HG03103 (cell line): ENCODE measurements around the gene ADAM19.
A peak's percentile ranks its signal among the peaks of the same experiment; 100 is the strongest.

ENCODE experiments used
- ATAC-seq: cut with Tn5 transposase; IDR thresholded peaks from one replicate; pipeline ENCODE4 v1.9.1; 2021; ENCODE audit warnings: low read depth; ENCODE audit not compliant: unreplicated experiment

The ADAM19 gene

GRCh38 chr5:157545610-157546310 lies 29.8 kb downstream of the ADAM19 start:
- no peak for ATAC-seq

DNA sequence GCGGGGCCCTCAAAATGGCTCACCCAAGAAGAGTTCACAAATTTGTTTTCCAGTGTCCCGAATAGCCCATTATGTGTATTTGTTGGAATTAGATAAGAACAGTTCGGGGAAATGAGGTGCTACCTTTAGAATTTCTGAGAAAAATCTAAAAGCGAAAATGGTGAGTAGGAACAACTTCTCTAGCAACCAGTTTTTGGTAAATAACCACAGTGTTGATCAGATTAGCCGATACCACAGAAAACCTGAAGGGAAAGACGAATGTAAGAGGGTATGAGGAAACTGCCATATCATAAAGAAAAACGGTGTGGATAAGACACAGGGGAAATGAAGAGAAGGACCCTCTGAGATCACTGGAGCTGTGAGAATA lies 31.0 kb downstream of the ADAM19 start:
- ATAC-seq: no peak

- ATAC-seq: no peak
Observed at GRCh38 chr5:157543825-157544622, 31.6 kb downstream of the ADAM19 start.

GRCh38 chr5:157542282-157543000 lies 33.1 kb downstream of the ADAM19 start:
- ATAC-seq: no peak

DNA sequence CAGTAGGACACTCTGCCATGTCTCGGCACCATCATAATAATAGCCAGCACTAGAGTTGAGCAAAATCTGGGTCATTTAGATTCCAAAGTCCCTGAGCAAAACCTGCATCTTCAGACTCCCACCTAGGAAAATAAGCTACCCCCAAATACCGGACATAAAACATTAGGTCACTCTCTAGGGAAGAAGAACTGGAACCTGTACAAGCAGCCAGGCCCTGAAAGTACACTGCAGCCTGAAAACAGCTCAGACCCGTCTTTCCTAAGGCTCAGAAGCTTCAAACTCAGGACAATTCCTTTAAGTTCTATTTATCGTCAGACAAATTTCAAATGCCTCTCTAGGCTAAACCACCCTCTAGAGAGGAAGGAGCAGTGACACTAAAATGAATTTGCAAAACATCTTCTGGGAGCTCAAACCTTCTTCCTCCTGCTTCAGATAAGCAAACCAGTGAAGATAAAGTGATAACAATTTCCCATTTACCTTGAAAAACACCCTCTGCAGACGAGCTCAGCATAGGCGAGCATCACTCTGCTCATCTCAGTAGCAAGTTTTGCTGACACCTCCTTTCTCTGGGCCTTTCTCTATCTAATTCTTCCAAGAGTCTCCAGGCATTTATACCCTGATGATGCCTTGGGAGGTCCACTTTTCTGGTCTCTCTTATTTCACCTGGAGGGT lies 34.0 kb downstream of the ADAM19 start:
- ATAC-seq: peak; percentile 1

GRCh38 chr5:157540707-157541446 lies 34.7 kb downstream of the ADAM19 start:
- peak; percentile 92 for ATAC-seq

GRCh38 chr5:157540124-157540523 lies 35.5 kb downstream of the ADAM19 start:
- no peak for ATAC-seq

- ATAC-seq: no peak
Observed at GRCh38 chr5:157539503-157540022, 36.0 kb downstream of the ADAM19 start.

DNA sequence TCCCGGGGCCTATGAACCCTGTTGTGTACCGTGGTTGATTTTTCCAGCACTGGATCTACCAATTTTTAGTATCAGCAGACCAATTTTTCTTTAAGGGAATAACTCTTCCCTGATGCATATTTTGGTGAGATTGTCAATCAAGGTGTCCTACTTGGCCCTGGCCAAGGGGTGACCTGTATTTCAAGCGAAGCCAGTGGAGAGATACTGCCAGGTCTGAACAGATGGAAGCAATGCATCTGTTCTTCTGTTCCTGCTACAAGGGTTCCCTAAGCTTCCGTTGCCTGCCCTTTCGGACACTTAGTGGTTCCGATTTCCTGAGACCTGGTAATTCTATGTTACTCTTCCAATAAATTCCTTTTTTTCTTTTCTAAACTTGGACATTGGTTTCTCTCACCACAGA lies 37.3 kb downstream of the ADAM19 start:
- no peak for ATAC-seq

- no peak for ATAC-seq
Observed at GRCh38 chr5:157535042-157535865, 40.3 kb downstream of the ADAM19 start.

- ATAC-seq: no peak
Observed at GRCh38 chr5:157533011-157533481, 42.5 kb downstream of the ADAM19 start.

GRCh38 chr5:157532022-157532421 lies 43.6 kb downstream of the ADAM19 start:
- ATAC-seq: no peak

GRCh38 chr5:157530226-157530972 lies 45.2 kb downstream of the ADAM19 start:
- no peak for ATAC-seq

DNA sequence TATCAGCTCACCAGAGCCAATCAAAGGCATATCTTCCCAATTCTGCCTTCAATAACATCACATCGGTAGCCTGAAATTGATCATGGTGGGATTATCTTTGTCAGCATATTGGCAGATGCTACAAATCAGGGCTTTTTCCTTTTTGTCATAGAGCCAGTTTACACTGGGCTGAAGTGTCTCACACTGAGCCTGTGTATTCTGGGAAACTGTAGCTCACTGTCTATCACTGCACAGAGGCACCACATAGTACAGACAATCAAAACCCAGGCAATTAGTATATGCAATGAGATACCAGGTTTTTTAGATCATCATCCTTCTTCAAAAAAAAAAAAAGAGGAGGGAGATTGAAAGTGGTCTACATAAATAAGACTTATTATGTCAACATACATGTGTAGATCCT lies 46.6 kb downstream of the ADAM19 start:
- no peak for ATAC-seq

DNA sequence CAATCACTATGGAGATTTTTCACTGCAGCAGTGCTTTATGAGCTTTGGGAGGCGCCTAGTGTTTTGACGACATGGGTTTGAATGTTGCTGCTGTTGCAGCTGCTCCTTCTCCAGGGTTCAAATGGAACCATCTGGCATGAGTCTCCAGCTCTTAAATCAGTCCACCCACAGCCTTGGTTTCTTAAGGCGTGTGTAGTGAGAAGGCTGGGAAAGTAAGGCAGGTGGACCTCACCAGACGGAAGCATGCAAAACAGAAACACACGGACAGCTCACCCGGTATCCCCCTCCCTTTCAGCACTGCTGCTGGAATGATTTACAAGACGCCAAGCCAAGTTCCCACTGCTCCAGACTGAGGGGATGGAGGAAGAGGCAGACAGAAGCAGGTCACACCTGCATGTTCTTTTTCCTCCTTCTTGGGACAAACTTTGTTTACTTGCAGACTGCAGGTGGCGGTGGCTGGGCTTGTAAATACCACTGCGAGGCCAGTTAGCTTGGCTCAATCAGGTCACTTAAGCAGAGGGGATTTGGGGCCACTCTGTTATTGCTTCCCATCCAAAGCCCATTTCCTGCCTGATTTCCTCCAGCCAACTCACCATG lies 47.4 kb downstream of the ADAM19 start:
- ATAC-seq: no peak

- ATAC-seq: no peak
Observed at GRCh38 chr5:157524887-157525286, 50.7 kb downstream of the ADAM19 start.

DNA sequence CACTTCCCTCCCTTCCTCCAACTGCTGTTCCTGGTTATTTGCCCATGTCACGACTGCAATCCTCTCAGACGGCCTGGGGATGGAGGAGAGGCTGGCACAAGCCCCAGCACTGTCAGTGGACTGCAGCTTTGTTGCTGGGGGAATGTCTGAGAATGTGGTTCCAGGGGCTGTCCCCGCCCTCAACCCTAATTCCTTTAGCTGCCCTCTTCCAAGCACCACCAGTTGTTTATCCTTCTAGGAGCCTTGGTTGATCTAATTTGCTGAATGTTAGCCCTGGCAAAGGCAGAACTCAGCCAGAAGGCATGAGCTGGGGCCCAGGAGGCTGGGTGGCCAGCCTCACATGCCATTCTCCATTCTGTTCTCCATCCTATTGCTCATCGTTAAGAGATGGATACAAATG lies 51.6 kb downstream of the ADAM19 start:
- no peak for ATAC-seq

GRCh38 chr5:157521704-157522029 lies 53.9 kb downstream of the ADAM19 start:
- no peak for ATAC-seq
